Neural progenitor cell (in vitro differentiated cells): Measurements from ENCODE around the gene KCNMA1.

Source experiments
- EZH2 ChIP-seq: fragments of 200-600 bp; sonication (generic); IDR thresholded peaks from 2 replicates; pipeline ENCODE4 v1.6.1; 2017; ENCODE audit warnings: antibody characterized with exemption, mild to moderate bottlenecking, moderate library complexity
- TF ChIP-seq, protein P1 (sequence below): fragments of 200-600 bp; sonication (generic); IDR thresholded peaks from 2 replicates; pipeline ENCODE4 v1.5.1; 2017; ENCODE audit warnings: antibody characterized with exemption, mild to moderate bottlenecking

DNA sequence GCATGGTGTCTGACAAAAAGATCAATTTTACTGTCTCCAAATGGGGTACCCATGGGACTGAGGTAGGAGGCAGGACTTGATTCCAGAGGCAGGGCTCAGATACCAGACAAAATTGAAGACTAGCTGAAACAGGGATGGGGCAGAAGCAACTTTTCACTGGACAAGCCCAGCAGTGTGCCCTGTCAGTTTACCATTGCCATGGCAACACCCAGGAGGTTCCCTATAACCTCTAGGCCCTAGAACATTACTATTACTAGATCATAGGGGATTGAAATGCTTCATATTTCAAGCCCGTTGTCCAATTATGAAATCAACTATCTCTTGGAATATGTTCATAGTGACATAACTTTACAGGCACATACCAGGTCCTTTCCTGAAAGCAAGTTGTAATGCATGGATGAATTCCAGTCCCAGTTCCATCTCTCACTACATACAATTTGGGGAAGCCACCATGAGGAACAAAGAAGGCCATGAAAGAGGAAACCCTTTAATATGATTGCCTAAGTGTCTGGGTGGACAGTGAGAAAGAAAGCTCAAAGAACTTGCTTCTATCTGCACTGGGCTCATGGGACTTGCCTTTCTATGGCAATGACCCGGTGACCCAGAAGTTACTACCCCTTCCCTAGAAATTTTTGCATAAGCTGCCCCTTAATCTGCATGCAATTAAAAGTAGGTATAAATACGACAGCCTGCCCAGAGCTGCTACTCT is 557.9 kb downstream of the KCNMA1 start:
- TF ChIP-seq EZH2 = no peak
- TF ChIP-seq, protein P1, sequence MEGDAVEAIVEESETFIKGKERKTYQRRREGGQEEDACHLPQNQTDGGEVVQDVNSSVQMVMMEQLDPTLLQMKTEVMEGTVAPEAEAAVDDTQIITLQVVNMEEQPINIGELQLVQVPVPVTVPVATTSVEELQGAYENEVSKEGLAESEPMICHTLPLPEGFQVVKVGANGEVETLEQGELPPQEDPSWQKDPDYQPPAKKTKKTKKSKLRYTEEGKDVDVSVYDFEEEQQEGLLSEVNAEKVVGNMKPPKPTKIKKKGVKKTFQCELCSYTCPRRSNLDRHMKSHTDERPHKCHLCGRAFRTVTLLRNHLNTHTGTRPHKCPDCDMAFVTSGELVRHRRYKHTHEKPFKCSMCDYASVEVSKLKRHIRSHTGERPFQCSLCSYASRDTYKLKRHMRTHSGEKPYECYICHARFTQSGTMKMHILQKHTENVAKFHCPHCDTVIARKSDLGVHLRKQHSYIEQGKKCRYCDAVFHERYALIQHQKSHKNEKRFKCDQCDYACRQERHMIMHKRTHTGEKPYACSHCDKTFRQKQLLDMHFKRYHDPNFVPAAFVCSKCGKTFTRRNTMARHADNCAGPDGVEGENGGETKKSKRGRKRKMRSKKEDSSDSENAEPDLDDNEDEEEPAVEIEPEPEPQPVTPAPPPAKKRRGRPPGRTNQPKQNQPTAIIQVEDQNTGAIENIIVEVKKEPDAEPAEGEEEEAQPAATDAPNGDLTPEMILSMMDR = no peak
